ENCODE results near the gene FBLN2. TPM values are rescaled to one million over a fixed set of nuclear protein-coding genes. Genes with fewer than 3 reads are reported as not detected.
A peak's percentile ranks its signal among the peaks of the same experiment; 100 is the strongest.

The FBLN2 gene
- polyA plus RNA-seq, 1 experiment = 248 TPM

GRCh38 chr3:13575459-13576061 is 26.6 kb downstream of the FBLN2 start:
- Histone ChIP-seq H3K27me3 (ENCODE audit: control insufficient read depth, insufficient read depth, low read length) (no peaks in the 10 kb centered on the region), H3K4me3 (ENCODE audit: low read depth, low read length) (no peak overlapping the region), H3K36me3 (ENCODE audit: control insufficient read depth, insufficient read depth, low read length) (peaks cover 9% of the 10 kb centered on the region)
- POLR2A ChIA-PET = no interaction called here
- no peak for TF ChIP-seq CTCF (IDR thresholded peaks at IDR 0.05; ENCODE audit: insufficient read depth, low read depth, low read length)
- DNase-seq (ENCODE audit: low read depth) = no peak
- CTCF ChIA-PET = interaction anchor here (0.8 to 2.9 kb wide), 5 partner anchors 18 to 79 kb away, joined by 3 to 10 read pairs (median 4); no protein-coding TSS in a partner anchor

GRCh38 chr3:13577181-13578121 is 28.5 kb downstream of the FBLN2 start:
- POLR2A ChIA-PET = no interaction called here

GRCh38 chr3:13578251-13578650 is 29.3 kb downstream of the FBLN2 start:
- CTCF ChIA-PET = interaction anchor here (0.9 to 1.2 kb wide), 2 partner anchors 70 to 82 kb away, joined by 3 read pairs; no protein-coding TSS in a partner anchor
- no peaks in the 10 kb centered on the region for H3K27me3 ChIP-seq (ENCODE audit: control insufficient read depth, insufficient read depth, low read length)
- POLR2A ChIA-PET = no interaction called here
- H3K36me3 ChIP-seq (ENCODE audit: control insufficient read depth, insufficient read depth, low read length) = peaks cover 1% of the 10 kb centered on the region
- H3K4me3 ChIP-seq (ENCODE audit: low read depth, low read length) = no peak overlapping the region
- DNase-seq (ENCODE audit: low read depth) = no peak
- no peak for TF ChIP-seq CTCF (IDR thresholded peaks at IDR 0.05; ENCODE audit: insufficient read depth, low read depth, low read length)

More at GRCh38 chr3:13577181-13578121, 28.5 kb downstream of the FBLN2 start:
- H3K36me3 ChIP-seq (ENCODE audit: control insufficient read depth, insufficient read depth, low read length) = peaks cover 3% of the 10 kb centered on the region
- TF ChIP-seq CTCF (IDR thresholded peaks at IDR 0.05; ENCODE audit: insufficient read depth, low read depth, low read length) = no peak
- no peak for DNase-seq (ENCODE audit: low read depth)
- CTCF ChIA-PET = interaction anchor here (1.2 to 2.9 kb wide), 3 partner anchors 69 to 77 kb away, joined by 3 to 10 read pairs (median 4); no protein-coding TSS in a partner anchor
- H3K4me3 ChIP-seq (ENCODE audit: low read depth, low read length) = no peak overlapping the region
- H3K27me3 ChIP-seq (ENCODE audit: control insufficient read depth, insufficient read depth, low read length) = no peaks in the 10 kb centered on the region

GRCh38 chr3:13579063-13579462 is 30.1 kb downstream of the FBLN2 start:
- peak; percentile 70 for DNase-seq (ENCODE audit: low read depth)
- Histone ChIP-seq H3K27me3 (ENCODE audit: control insufficient read depth, insufficient read depth, low read length) (no peaks in the 10 kb centered on the region), H3K4me3 (ENCODE audit: low read depth, low read length) (no peak overlapping the region), H3K36me3 (ENCODE audit: control insufficient read depth, insufficient read depth, low read length) (peaks cover under 1% of the 10 kb centered on the region)
- TF ChIP-seq CTCF (IDR thresholded peaks at IDR 0.05; ENCODE audit: insufficient read depth, low read depth, low read length) = no peak
- ChIA-PET POLR2A (no interaction called here), CTCF (interaction anchor here (0.5 to 2.5 kb wide), 3 partner anchors 63 to 83 kb away, joined by 3 to 8 read pairs (median 7); no protein-coding TSS in a partner anchor)
